SK-N-MC (cell line): ENCODE data around the gene LGR6.

ENCODE experiments used
- DNase-seq: peaks from one replicate; pipeline ENCODE4 v3.0.0-alpha.2; 2011; ENCODE audit warnings: low read depth, low spot score
- H3K27ac ChIP-seq: fragments of 200-600 bp; sonication (generic); 2 replicates; pipeline ENCODE4 v1.5.1; 2016; ENCODE audit warnings: mixed run types
- H3K36me3 ChIP-seq: fragments of 200-600 bp; sonication (generic); 2 replicates; pipeline ENCODE4 v1.6.1; 2017; ENCODE audit warnings: antibody characterized with exemption, low read length, mixed read lengths; ENCODE audit not compliant: insufficient read depth
- H3K4me3 ChIP-seq: fragments of 200-600 bp; sonication (generic); 2 replicates; pipeline ENCODE4 v1.5.1; 2016
- H3K9ac ChIP-seq: fragments of 200-600 bp; sonication (generic); 2 replicates; pipeline ENCODE4 v1.8.0; 2017; ENCODE audit warnings: mixed run types, mixed read lengths; ENCODE audit not compliant: insufficient read length
- H3K9me3 ChIP-seq: fragments of 200-600 bp; sonication (generic); 2 replicates; pipeline ENCODE4 v1.6.1; 2017; ENCODE audit warnings: low read depth, mild to moderate bottlenecking, antibody characterized with exemption, low read length, moderate library complexity, mixed read lengths
- EZH2 ChIP-seq: fragments of 200-600 bp; sonication (generic); IDR thresholded peaks from one replicate; pipeline ENCODE4 v1.6.1; 2017; ENCODE audit warnings: antibody characterized with exemption
- FOXP2 ChIP-seq: optimal IDR thresholded peaks from 2 replicates; pipeline ENCODE3; 2011; ENCODE audit warnings: mild to moderate bottlenecking, moderate library complexity; ENCODE audit not compliant: insufficient read depth; ENCODE audit errors: extremely low read length, control extremely low read depth
- POLR2AphosphoS5 ChIP-seq: IDR thresholded peaks from 2 replicates; pipeline ENCODE4 v1.6.1; 2012; ENCODE audit warnings: mild to moderate bottlenecking, low read depth, low read length, borderline replicate concordance

Gene LGR6

GRCh38 chr1:202155478-202156021 is 38.0 kb upstream of the LGR6 start:
- Histone ChIP-seq H3K9ac (no peak overlapping the region), H3K4me3 (no peak overlapping the region), H3K9me3 (no peaks in the 10 kb centered on the region), H3K36me3 (no peaks in the 10 kb centered on the region), H3K27ac (no peak overlapping the region)
- DNase-seq: no peak
- TF ChIP-seq FOXP2: no peak
- TF ChIP-seq EZH2: no peak
- no peak for TF ChIP-seq POLR2AphosphoS5

- DNase-seq: no peak
- TF ChIP-seq FOXP2 (no peak), POLR2AphosphoS5 (no peak), EZH2 (no peak)
- no peaks in the 10 kb centered on the region for H3K36me3 ChIP-seq
- no peak overlapping the region for H3K4me3 ChIP-seq
- H3K9ac ChIP-seq: no peak overlapping the region
- H3K9me3 ChIP-seq: no peaks in the 10 kb centered on the region
- H3K27ac ChIP-seq: no peak overlapping the region
These were observed 37.0 kb upstream of the LGR6 start for GRCh38 chr1:202156590-202156989.

GRCh38 chr1:202157945-202158344 is 35.7 kb upstream of the LGR6 start:
- no peak overlapping the region for H3K9ac ChIP-seq
- no peak overlapping the region for H3K27ac ChIP-seq
- TF ChIP-seq FOXP2: no peak
- TF ChIP-seq EZH2: no peak
- no peak for TF ChIP-seq POLR2AphosphoS5
- no peak for DNase-seq
- H3K4me3 ChIP-seq: no peak overlapping the region
- H3K9me3 ChIP-seq: no peaks in the 10 kb centered on the region
- no peaks in the 10 kb centered on the region for H3K36me3 ChIP-seq

DNA sequence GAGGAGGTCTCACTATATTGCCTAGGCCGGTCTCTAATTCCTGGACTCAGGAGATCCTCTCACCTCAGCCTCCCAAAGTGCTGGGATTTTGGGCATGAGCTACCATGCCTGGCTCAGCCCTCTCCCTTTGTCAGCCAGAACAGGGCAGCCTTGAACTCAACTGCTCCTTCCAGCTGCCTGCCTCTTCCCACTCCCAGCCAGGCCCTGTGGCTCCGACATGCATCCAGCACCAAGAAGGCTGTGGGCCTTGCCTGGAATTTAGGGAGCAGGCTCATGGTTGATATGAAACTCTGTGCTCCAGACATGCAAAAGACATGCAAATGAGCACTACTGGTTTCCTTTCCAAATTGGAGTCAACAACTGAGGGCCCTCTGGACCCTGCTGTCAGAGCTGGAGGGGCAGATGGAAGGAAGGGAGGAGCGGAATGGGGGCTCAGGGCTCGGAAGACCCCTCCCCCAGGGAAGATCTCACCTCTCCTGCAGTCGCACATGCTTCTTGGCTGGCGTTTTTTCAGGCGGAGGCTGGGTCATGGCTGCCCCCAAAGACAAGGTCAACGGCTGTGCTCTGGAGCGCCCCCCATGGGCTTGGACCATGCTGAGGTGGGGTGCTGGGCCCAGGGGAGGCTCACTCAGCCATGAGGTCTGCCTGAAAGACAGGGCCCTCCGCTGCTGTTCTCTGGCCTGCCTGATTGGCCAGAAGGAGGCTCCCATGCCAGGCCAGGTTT is 34.6 kb upstream of the LGR6 start:
- Histone ChIP-seq H3K27ac (no peak overlapping the region), H3K9me3 (no peaks in the 10 kb centered on the region), H3K36me3 (no peaks in the 10 kb centered on the region), H3K9ac (no peak overlapping the region), H3K4me3 (no peak overlapping the region)
- no peak for DNase-seq
- TF ChIP-seq EZH2 (no peak), POLR2AphosphoS5 (no peak), FOXP2 (no peak)

DNA sequence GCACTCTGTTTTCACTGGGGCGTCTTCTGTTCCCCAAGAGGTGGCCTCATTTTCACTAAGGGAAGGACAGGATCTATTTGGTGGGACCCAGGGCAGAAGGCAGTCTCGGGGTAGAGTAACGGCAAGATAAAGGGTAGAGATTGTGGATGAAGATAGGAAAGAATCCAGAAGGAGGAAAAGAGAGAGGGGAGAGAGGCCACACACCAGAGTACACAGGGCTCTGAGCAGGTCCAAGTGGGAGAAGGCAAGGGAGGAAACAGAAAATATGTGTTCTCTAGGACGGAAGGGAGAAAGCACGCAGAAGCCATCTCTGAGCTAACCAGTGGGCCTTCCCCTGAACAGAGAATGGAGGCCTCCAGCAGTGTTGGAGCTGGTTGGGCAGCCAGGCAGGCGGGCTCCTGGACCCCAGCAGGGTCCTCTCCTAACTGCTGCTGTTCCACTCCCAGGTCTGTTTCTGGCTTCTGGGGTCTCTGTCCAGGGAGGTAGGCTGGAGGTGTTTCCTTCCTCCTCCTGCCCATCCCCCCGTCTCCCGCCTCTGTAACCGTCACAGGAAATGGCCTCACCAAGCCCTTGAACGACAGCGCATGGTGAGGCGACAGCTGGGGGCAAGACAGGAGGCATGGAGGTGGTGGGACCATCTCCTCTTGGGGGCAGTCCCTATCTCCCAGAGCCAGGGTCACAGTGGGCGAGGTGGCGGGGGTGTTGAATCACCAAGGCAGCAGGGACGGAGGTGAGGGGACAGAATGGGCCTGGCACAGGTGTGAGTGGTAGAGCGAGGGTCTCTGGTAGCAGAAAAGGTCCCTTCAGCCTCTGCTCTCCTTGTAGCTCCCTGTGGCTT is 33.8 kb upstream of the LGR6 start:
- TF ChIP-seq EZH2 (no peak), FOXP2 (no peak), POLR2AphosphoS5 (no peak)
- Histone ChIP-seq H3K9me3 (no peaks in the 10 kb centered on the region), H3K27ac (no peak overlapping the region), H3K36me3 (no peaks in the 10 kb centered on the region), H3K9ac (no peak overlapping the region), H3K4me3 (no peak overlapping the region)
- no peak for DNase-seq

DNA sequence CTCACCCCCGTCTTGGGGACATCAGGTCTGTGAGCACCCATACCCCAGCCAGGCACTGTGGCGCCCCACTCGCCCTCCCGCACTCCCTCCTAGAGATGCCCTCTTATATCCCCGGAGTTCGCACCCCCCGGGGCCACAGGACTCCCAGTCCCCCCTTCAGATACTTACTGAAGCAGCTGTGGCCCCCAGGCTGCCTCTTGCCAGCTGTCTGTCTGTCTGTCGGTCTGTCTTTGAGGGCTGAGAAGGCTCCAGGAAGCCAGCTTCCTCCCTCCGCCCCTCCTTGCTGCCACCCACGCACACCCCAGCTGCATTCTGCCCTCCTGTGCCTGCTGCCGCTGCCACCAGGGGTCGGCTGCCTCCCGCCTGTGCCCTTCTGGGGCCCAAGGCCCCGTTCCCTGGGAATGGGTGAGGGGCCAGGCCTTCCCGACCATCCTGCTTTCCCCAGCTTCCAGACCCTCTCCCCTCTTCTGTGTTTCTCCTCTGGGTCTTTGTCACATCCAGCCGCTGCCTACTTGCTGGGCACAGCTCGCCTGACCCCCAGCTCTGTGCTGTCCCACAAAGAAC is 33.1 kb upstream of the LGR6 start, which contains the start of gene PTPN7:
TSS of gene PTPN7 (minus strand) at position 226 of the 564 bp plus-strand sequence. CDS start 1,200 bp downstream, outside the sequence.
- DNase-seq: no peak
- Histone ChIP-seq H3K36me3 (no peaks in the 10 kb centered on the region), H3K9me3 (no peaks in the 10 kb centered on the region), H3K4me3 (no peak within 1 kb of the TSS), H3K9ac (no peak within 1 kb of the TSS), H3K27ac (no peak within 1 kb of the TSS)
- no peak for TF ChIP-seq FOXP2
- no peak for TF ChIP-seq EZH2
- no peak for TF ChIP-seq POLR2AphosphoS5

- no peak overlapping the region for H3K27ac ChIP-seq
- no peak overlapping the region for H3K4me3 ChIP-seq
- no peak overlapping the region for H3K9ac ChIP-seq
These were observed 32.2 kb upstream of the LGR6 start for GRCh38 chr1:202161151-202162046.

DNA sequence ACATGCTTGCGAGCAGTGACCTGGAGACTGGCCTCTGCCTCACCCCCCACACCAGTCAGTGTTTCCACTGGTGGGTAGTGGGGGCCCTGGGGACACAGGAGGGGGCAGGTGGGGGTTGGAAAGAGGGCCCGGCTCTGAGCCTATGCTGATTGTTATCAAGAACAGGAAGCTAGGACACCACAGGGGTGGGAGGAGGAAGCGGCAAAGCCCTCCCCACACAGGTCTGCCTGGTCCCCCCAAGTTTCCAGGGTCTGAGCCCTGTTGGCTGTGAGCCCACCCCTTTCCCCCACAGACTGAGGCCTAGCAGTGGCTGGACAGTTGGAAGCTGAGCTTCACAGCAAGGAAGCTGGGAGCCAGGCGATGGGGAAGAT is 31.6 kb upstream of the LGR6 start:
- H3K4me3 ChIP-seq: no peak overlapping the region
- TF ChIP-seq EZH2 (no peak), POLR2AphosphoS5 (no peak), FOXP2 (no peak)
- H3K36me3 ChIP-seq: no peaks in the 10 kb centered on the region
- H3K27ac ChIP-seq: no peak overlapping the region
- no peak for DNase-seq
- H3K9me3 ChIP-seq: no peaks in the 10 kb centered on the region
- H3K9ac ChIP-seq: no peak overlapping the region

More at GRCh38 chr1:202161151-202162046, 32.2 kb upstream of the LGR6 start:
- no peak for DNase-seq
- Histone ChIP-seq H3K9me3 (no peaks in the 10 kb centered on the region), H3K36me3 (no peaks in the 10 kb centered on the region)
- TF ChIP-seq POLR2AphosphoS5 (no peak), EZH2 (no peak), FOXP2 (no peak)
